HCT116 (cell line): ENCODE measurements around the gene MARCKS. TPM values are rescaled to one million over a fixed set of nuclear protein-coding genes. Genes with fewer than 3 reads are reported as not detected.

Source experiments
- ATAC-seq: fragments of 200-7000 bp; cut with Tn5 transposase; 2 replicates; pipeline ENCODE4 v1.9.1; 2020; ENCODE audit warnings: mild to moderate bottlenecking, moderate library complexity
- BruUV-seq: library from RNA; stranded (reverse); fragments of 400-500 nt; replicated peaks from 2 replicates; lab custom pipeline; 2021; lab: Mats Ljungman, UMichigan
- CTCF ChIA-PET: fragments of 300-600 bp; sonication (Branson Sonifier 250); formaldehyde crosslinking; loops from one replicate; lab custom pipeline; 2021; ENCODE audit warnings: antibody characterized with exemption; lab: Charles Lee
- POLR2A ChIA-PET: fragments of 300-600, 350-600 bp; sonication (Branson Sonifier 250); formaldehyde crosslinking; loops from one replicate; lab custom pipeline; 2021; ENCODE audit warnings: antibody characterized with exemption; lab: Charles Lee
- RAD21 ChIA-PET, 2 experiments: fragments of 300-600 bp; sonication (Branson Sonifier 250); formaldehyde crosslinking; loops; one replicate each; lab custom pipeline; 2023; ENCODE audit warnings: low total read pairs in 2 of 2; ENCODE audit not compliant: uncharacterized antibody in 2 of 2, unreplicated experiment in 2 of 2, low non-redundant PET in 1 of 2; lab: Charles Lee
- DNase-seq: peaks from one replicate; pipeline ENCODE4 v3.0.0-alpha.2; 2010; ENCODE audit warnings: low read depth, low spot score
- H2AFZ ChIP-seq: fragments of 200-600 bp; shearing (Covaris generic), sonication (generic); 2 replicates; pipeline ENCODE4 v1.6.1; 2017; ENCODE audit warnings: low read depth, mixed run types, mixed read lengths, antibody characterized with exemption, low read length; ENCODE audit not compliant: poor library complexity, severe bottlenecking
- H3K27ac ChIP-seq: 2 replicates; pipeline ENCODE4 v1.5.1; 2012; ENCODE audit warnings: low read depth, low read length
- H3K27me3 ChIP-seq: fragments of 200-600 bp; sonication (generic); 2 replicates; pipeline ENCODE4 v1.6.1; 2016; ENCODE audit warnings: mixed run types, low read length, mixed read lengths; ENCODE audit not compliant: insufficient read depth
- H3K36me3 ChIP-seq, 2 experiments: fragments of 200-500 bp in 1 of 2; fragments of 200-600 bp in 1 of 2; sonication (Bioruptor generic) in 1 of 2; sonication (generic) in 1 of 2; 2 replicates each; pipeline versions ENCODE4 v1.5.1 to v1.6.1; 2014 to 2016; ENCODE audit warnings: low read length in 2 of 2, inconsistent platforms in 1 of 2, mixed read lengths in 1 of 2, mixed run types in 1 of 2; ENCODE audit not compliant: insufficient read depth in 2 of 2, control insufficient read depth in 1 of 2
- H3K4me1 ChIP-seq, 2 experiments: fragments of 200-600 bp in 1 of 2; sonication (generic) in 1 of 2; 2 replicates each; pipeline versions ENCODE4 v1.5.1 to v1.6.1; 2012 to 2017; ENCODE audit warnings: low read length in 2 of 2, inconsistent platforms in 1 of 2, mild to moderate bottlenecking in 1 of 2, mixed read lengths in 1 of 2, mixed run types in 1 of 2, moderate library complexity in 1 of 2; ENCODE audit not compliant: insufficient read depth in 2 of 2, control insufficient read depth in 1 of 2
- H3K4me2 ChIP-seq: fragments of 200-600 bp; sonication (generic); 2 replicates; pipeline ENCODE4 v1.6.1; 2017; ENCODE audit warnings: mixed run types, low read length, mixed read lengths
- H3K4me3 ChIP-seq, 2 experiments: fragments of 200-600 bp in 1 of 2; sonication (generic) in 1 of 2; replicated peaks in 1 of 2; 2 replicates each; pipeline ENCODE4 v1.5.1; 2011 to 2016; ENCODE audit warnings: low read length in 2 of 2, control low read depth in 1 of 2, low read depth in 1 of 2, mild to moderate bottlenecking in 1 of 2, mixed read lengths in 1 of 2, mixed run types in 1 of 2
- H3K79me2 ChIP-seq: fragments of 200-600 bp; sonication (generic); 2 replicates; pipeline ENCODE4 v1.6.1; 2017; ENCODE audit warnings: mild to moderate bottlenecking, mixed run types, low read length, moderate library complexity, mixed read lengths; ENCODE audit not compliant: insufficient read depth
- H3K9ac ChIP-seq: fragments of 200-600 bp; sonication (generic); 2 replicates; pipeline ENCODE4 v1.6.1; 2016; ENCODE audit warnings: low read length, mixed read lengths
- H3K9me2 ChIP-seq: fragments of 200-600 bp; sonication (generic), shearing (Covaris generic); 2 replicates; pipeline ENCODE4 v1.6.1; 2017; ENCODE audit warnings: mixed run types, mild to moderate bottlenecking, moderate library complexity; ENCODE audit not compliant: insufficient read depth
- H3K9me3 ChIP-seq, 2 experiments: fragments of 200-500 bp in 1 of 2; fragments of 200-600 bp in 1 of 2; sonication (Bioruptor generic) in 1 of 2; sonication (generic) in 1 of 2; 2 replicates each; pipeline ENCODE4 v1.6.1; 2014 to 2017; ENCODE audit warnings: low read length in 2 of 2, mixed read lengths in 2 of 2, inconsistent platforms in 1 of 2, low read depth in 1 of 2, mild to moderate bottlenecking in 1 of 2, mixed run types in 1 of 2, moderate library complexity in 1 of 2; ENCODE audit not compliant: control insufficient read depth in 1 of 2, insufficient read depth in 1 of 2
- H4K20me1 ChIP-seq: fragments of 200-600 bp; sonication (generic), shearing (Covaris generic); 2 replicates; pipeline ENCODE4 v1.6.1; 2017; ENCODE audit warnings: mixed run types, mild to moderate bottlenecking, moderate library complexity; ENCODE audit not compliant: insufficient read depth
- JUND ChIP-seq: IDR thresholded peaks from 2 replicates; pipeline ENCODE4 v1.6.1; 2012
- POLR2AphosphoS5 ChIP-seq: IDR thresholded peaks from 2 replicates; pipeline ENCODE4 v1.6.1; 2011; ENCODE audit warnings: mild to moderate bottlenecking, low read depth, low read length, moderate library complexity
- SRF ChIP-seq: IDR thresholded peaks from 2 replicates; pipeline ENCODE4 v1.6.1; 2012; ENCODE audit warnings: low read depth
- TCF7L2 ChIP-seq: IDR thresholded peaks from 2 replicates; pipeline ENCODE4 v1.7.0; 2011; ENCODE audit warnings: borderline replicate concordance, inconsistent platforms; ENCODE audit not compliant: insufficient read depth, insufficient read length; ENCODE audit errors: extremely low read depth
- intact Hi-C: fragments of 100-400 bp; cut with micrococcal nuclease; formaldehyde crosslinking; loops from 2 replicates; pipeline ENCODE4 v1.10.0; 2022
- total RNA-seq: library from RNA; stranded (reverse); gene quantifications from one replicate; pipeline ENCODE4 v1.2.1, GENCODE V29; 2021; ENCODE audit not compliant: unreplicated experiment
- TF ChIP-seq, protein P1 (sequence below): IDR thresholded peaks from 2 replicates; pipeline ENCODE4 v1.6.1; 2012
- TF ChIP-seq, protein P2 (sequence below): IDR thresholded peaks from 2 replicates; pipeline ENCODE4 v1.6.1; 2012; ENCODE audit warnings: low read depth
- TF ChIP-seq, protein P3 (sequence below), 3 experiments: fragments of 200-600 bp in 1 of 3; sonication (generic) in 1 of 3; IDR thresholded peaks in 2 of 3; conservative IDR thresholded peaks in 1 of 3; 2 replicates each; pipeline ENCODE4 v1.5.1; 2012 to 2017; ENCODE audit warnings: low read depth in 2 of 3, low read length in 2 of 3, antibody characterized with exemption in 1 of 3, borderline replicate concordance in 1 of 3, control low read depth in 1 of 3, mild to moderate bottlenecking in 1 of 3, mixed read lengths in 1 of 3, mixed run types in 1 of 3, moderate library complexity in 1 of 3; ENCODE audit not compliant: insufficient read depth in 1 of 3

MARCKS gene
- total RNA-seq, 1 experiment from 2014 or later, result 25.7 TPM

DNA sequence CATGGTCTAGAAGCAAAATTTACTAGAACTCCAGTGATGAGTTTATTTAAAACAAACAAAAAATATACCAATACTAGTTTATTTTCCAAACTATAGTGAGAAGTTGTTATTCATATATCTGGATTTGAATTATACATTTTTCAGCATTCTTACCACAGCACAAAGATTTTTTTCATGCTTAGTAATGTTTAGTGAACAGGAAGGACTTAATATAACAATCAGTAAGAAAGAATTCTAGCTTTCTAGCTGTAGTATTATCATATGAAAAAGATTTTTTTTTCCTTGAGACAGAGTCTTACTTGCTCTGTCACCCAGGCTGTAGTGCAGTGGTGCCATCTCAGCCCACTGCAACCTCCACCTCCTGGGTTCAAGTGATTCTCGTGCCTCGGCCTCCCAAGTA, 13.8 kb downstream of the MARCKS start:
- intact Hi-C loops, result no loop called here
- H3K27ac ChIP-seq, result no peak overlapping the region
- ATAC-seq, result no peak
- H3K79me2 ChIP-seq, result no peaks in the 10 kb centered on the region
- no peak overlapping the region for H3K9ac ChIP-seq
- no peak overlapping the region for H3K4me3 ChIP-seq
- no peaks in the 10 kb centered on the region for H3K9me2 ChIP-seq
- H3K4me2 ChIP-seq, result no peak overlapping the region
- TF ChIP-seq TCF7L2 (no peak), SRF (no peak), JUND (no peak), POLR2AphosphoS5 (no peak)
- TF ChIP-seq, protein P1, sequence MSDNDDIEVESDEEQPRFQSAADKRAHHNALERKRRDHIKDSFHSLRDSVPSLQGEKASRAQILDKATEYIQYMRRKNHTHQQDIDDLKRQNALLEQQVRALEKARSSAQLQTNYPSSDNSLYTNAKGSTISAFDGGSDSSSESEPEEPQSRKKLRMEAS, result no peak
- TF ChIP-seq, protein P2, sequence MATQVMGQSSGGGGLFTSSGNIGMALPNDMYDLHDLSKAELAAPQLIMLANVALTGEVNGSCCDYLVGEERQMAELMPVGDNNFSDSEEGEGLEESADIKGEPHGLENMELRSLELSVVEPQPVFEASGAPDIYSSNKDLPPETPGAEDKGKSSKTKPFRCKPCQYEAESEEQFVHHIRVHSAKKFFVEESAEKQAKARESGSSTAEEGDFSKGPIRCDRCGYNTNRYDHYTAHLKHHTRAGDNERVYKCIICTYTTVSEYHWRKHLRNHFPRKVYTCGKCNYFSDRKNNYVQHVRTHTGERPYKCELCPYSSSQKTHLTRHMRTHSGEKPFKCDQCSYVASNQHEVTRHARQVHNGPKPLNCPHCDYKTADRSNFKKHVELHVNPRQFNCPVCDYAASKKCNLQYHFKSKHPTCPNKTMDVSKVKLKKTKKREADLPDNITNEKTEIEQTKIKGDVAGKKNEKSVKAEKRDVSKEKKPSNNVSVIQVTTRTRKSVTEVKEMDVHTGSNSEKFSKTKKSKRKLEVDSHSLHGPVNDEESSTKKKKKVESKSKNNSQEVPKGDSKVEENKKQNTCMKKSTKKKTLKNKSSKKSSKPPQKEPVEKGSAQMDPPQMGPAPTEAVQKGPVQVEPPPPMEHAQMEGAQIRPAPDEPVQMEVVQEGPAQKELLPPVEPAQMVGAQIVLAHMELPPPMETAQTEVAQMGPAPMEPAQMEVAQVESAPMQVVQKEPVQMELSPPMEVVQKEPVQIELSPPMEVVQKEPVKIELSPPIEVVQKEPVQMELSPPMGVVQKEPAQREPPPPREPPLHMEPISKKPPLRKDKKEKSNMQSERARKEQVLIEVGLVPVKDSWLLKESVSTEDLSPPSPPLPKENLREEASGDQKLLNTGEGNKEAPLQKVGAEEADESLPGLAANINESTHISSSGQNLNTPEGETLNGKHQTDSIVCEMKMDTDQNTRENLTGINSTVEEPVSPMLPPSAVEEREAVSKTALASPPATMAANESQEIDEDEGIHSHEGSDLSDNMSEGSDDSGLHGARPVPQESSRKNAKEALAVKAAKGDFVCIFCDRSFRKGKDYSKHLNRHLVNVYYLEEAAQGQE, result no peak
- TF ChIP-seq, protein P3, sequence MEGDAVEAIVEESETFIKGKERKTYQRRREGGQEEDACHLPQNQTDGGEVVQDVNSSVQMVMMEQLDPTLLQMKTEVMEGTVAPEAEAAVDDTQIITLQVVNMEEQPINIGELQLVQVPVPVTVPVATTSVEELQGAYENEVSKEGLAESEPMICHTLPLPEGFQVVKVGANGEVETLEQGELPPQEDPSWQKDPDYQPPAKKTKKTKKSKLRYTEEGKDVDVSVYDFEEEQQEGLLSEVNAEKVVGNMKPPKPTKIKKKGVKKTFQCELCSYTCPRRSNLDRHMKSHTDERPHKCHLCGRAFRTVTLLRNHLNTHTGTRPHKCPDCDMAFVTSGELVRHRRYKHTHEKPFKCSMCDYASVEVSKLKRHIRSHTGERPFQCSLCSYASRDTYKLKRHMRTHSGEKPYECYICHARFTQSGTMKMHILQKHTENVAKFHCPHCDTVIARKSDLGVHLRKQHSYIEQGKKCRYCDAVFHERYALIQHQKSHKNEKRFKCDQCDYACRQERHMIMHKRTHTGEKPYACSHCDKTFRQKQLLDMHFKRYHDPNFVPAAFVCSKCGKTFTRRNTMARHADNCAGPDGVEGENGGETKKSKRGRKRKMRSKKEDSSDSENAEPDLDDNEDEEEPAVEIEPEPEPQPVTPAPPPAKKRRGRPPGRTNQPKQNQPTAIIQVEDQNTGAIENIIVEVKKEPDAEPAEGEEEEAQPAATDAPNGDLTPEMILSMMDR (IDR thresholded peaks at IDR 0.05 in 2 of 3, conservative IDR thresholded peaks at IDR 0.05 in 1 of 3; ENCODE audit: borderline replicate concordance in 1 of 3, insufficient read depth in 1 of 3, low read depth in 2 of 3, low read length in 2 of 3), result no peak
- TF ChIP-seq, all 23 proteins: peak for 0
- Histone ChIP-seq H3K4me1 (peaks cover 0 to 7% of the 10 kb centered on the region in 2 experiments; a peak in 3 of 4 replicates), H2AFZ (no peak overlapping the region), H3K36me3 (no peaks in the 10 kb centered on the region), H3K27me3 (no peaks in the 10 kb centered on the region), H3K9me3 (no peaks in the 10 kb centered on the region), H4K20me1 (no peaks in the 10 kb centered on the region)
- RAD21 ChIA-PET, result no interaction called here
- CTCF ChIA-PET, result interaction anchor here (1.2 kb wide), 1 partner anchor 12 kb away, joined by 6 read pairs; no protein-coding TSS in a partner anchor
- BruUV-seq, result no TSS peak
- no peak for DNase-seq
- POLR2A ChIA-PET, result no interaction called here
